ENCODE data around the gene MOB3A. TPM values are rescaled to one million over a fixed set of nuclear protein-coding genes. Genes with fewer than 3 reads are reported as not detected.

MOB3A gene
- polyA plus RNA-seq, 5 donors: 17.5 to 31.4 (median 24.1) TPM

DNA sequence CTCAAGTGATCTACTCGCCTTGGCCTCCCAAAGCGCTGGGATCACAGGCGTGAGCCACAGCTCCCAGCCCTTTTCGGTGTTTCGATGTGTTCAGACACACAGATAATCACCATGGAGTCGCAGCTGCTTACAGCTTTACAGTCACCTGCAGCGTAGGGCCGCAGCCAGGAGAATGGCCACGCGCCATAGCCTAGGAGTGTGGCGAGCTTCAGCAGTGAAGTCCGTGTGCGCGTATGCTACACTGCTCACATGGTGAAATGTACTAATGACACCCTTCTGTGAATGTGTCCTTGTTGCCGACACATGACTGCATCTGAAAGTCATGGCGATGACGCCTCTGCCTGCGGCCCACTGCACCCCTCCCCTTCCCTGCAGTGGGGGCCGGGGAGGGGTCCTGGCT lies 31.6 kb upstream of the MOB3A start:
- DNase-seq: no peak

DNA sequence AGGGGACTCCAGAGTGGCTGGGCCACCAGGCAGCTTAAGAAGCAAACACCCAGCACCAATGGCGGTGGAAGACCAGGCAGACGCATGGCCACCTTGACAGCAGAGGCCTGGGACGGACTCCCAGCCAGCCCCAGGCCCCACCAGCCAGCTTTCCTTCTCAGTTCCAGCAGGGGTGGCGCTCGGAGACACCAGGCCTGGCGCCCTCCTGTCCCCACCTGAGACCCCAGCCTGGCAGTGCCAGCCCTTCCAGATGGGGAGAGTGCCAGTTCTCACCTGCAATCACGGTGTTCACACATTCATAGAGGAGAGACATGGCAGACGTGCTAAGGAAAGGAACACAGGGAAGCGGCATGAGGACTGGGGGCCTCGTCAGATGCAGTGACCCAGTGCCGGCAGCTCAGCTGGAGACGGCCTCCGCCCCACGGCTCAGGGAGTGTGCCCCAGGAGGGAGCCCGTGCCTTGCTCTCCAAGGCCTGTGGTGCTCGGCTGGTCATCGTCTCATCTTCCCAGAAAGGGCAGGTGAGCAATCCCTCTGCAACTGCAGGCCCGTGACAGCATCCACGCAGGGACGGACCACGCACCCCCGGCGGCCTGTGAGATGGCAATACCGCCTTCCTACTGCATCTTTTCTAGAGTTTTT lies 30.9 kb upstream of the MOB3A start:
- no peak for DNase-seq

DNA sequence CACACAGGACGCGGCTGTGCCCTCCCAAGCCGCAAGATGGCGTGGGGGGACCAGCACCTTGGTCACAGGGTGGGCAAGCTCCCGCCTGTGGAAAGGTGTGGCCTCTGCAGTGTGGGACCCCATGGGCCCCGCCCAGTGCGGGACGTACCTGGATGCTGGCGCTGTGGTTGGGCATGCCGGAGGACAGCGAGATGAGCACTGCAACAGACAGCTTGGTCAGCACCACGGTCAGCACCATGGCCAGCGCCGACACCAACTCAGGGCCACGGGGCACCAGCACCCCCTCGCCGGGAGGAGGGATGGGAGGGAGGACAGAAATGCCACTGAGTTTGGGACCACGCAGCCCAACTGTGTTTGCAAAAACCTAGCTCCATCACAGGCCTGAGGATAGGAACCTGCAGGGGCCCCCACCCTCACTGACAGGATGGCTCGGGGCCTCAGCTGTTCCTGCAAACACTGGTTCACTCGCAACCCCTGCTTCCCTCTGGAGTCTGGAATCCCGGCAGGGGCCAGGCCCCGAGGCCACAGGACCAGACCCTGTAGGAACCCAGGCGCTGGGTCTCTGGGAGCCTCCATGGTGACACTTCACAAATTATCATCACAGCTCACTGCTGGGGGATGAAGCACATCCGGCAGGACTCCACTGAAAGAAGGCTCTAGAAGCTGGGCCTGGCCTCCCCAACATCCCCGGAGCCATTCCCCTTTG lies 27.7 kb upstream of the MOB3A start:
- no peak for DNase-seq

DNA sequence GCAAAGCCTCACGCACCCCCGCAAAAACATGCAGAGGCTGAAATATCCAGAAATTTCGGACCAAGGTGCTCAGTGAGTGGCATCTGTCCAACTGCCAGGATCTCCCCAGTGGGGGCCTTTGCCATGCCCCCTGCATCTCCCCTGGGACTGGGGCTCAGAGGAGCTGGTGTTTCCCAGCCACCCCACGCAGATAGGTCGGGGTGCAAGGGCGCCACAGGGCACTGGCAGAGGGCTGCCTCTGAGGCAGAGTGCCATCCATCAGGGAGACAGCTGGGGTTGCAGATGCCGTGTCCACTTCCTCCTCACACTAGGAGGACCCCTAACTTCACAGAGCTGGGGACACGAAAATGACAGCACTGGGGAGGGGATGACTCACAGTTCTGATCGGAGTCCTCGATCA lies 26.9 kb upstream of the MOB3A start:
- DNase-seq: no peak

DNA sequence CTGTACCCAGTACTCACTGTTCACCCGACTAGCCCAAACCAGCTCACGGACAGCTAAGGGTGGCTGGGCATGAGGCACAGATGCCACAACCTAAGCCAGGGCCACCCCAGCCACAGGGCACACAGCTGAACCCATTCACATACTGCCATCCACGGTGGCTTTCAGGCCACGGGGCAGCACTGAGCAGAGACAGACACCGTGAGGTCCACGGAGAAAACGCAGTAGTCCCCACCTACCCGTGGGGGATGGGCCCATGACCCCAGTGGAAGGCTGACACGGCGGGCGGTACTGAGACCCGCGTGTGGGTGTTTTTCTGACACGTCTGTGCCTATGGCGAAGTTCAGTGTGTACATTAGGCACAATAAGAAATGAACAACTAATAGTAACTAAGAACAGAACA lies 26.1 kb upstream of the MOB3A start:
- DNase-seq: no peak

DNA sequence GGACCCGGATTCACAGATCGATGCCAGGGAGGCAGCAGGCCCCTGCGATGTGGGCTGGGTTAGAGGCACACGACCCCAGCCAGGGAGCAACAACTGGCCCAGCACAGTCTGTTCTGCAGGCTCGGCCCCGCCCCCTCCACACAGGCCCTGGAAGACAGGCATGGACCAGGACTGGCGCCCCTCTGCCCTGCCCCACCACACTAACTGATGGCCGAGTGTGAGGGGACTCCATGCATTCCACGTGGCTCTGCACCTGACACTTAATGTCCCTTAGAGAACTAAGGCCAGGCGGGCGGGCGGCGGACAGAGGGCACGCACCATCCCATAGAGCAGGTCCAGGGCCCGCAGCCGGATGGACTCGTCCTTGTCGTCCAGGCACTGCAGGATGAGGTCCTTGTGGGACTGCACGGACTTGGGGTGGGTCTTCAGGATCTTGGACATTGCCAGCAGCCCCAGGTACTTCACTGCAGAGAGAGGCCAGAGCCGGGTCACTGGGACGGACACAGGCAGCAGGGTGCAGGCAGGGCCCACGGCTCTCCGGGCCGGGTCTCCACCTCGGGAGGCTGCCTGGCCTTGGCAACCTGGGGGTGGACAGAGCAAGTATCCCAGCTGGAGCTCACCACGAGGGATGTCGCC lies 25.4 kb upstream of the MOB3A start:
- no peak for DNase-seq

DNA sequence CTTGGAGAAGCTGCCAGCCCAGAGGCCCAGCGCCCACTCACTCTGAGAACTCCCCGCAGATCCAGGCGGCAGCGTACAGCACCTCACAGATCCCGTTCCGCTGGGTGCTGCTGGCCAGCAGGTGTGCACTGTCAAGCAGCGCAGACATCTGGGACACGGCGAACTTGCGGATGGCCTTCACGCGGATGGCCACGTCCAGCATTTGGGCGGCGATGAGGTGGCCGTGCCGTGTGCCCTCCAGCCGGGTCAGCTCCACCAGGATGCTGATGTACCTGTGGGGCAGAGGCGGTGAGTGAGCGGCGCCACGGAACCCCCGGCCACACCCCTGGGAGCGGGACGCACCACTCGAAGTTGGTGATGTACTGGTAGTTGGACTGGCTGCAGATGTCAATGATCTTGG lies 24.7 kb upstream of the MOB3A start:
- no peak for DNase-seq

DNA sequence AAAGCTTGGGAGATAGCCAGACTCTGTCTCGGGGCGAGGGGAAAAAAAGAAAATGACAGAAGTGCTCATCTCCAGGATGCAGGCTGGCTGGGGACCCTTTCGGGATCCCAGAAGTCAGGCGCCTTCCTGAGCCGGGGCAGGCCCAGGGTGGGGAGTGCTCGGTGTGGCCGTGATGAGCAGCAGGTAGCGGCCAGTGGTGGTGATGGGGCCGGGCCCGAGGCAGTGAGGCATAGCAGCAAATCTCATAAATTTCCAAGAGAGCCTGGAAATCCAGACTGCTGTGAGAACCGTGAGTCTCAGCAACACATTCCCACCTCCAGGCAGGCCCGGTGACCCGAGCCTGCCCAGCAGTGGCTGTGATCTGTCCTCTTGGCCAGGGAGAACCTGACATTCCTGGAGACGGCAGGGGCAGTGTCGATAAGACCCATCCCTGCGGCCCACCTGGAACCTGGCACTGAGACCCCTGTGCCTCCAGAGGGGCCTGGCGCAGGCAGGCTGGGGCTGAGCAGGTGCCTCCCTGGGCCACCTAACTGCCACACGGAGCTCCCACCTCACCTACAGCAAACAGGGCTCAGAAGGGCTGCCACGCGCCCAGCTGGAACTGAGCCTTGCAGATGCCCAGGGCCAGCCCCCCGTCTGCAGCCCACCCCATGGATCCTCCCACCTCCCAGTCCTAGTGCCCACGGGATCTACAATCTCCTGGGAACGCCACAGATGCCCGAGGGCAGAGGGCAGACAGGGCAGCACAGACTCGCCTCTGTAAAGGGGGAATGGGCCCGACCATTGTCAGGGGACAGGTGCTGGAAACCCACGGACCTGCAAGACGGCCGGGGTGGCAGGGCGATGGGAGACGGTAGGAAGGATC lies 24.0 kb upstream of the MOB3A start:
- DNase-seq: no peak

DNA sequence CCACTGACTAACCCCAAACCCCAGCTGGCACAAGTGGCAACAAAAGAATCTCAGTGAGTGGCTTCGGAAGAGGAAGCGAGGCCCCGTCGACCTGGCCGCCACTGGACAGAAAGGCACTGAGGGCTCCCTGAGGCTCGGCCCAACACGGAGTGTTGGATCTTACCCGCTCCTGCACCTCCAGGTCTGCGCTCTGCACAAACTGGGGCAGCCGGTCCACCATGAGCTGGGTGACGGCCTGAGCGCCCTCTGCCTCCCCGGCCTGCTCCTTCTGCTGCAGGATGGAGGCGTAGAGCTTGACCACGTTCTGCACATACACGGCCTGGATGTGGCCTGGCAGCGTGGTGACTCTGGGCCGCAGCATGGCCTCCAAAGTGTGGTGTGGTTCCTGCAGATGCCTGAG lies 22.3 kb upstream of the MOB3A start:
- no peak for DNase-seq

DNA sequence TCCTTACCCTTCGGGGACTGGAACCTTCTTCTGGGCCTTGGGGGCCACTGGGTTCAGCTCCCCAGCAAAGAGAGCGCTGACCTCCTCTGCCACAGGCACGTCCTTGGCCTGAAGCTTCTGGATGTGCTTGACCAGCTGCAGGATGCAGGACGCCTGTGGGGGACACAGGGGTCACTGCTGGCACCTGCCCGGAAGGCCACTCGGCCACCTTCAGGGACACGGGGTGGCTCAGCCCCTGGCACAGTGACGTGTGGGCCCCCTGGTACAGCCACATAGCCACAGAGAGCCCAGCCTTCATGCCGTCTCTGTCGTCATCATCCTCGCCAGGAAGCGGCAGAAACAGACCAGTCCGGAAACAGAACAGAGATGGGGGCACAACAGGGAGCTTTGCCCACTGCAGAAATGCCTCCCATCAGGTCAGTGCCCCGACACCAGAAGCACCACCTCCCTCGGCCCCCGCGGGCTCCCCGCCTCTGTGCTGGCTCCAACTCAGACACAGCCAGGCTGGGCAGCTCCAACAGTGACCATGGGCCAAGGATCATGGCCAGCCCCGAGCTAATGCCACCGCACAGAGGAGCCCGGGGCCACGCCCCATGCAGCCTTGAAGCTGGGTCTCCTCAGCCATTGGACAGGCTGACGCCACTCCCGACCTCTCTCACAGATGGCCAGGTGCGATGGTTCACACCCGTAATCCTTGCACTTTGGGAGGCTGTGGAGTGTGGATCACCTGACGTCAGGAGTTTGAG lies 21.3 kb upstream of the MOB3A start:
- no peak for DNase-seq

DNA sequence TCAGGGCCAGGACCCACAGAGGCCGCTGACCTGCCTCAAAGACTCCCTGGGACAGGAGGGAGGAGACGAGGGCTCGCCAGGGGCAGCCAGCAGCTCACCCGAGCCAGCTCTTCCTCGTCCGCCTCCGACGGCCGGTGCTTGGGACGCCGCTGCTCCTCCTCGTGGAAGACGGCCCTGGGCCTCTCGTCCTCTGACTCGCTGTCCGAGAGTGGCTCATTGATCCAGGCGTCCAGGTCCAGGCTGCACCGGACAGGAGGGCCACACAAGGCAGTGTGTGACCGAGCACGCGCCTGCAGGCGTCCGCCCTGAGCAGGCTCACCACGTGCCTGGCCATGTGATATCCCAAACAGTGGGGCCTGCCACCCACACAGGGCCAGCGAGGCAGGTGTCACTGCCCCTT lies 20.4 kb upstream of the MOB3A start:
- no peak for DNase-seq

DNA sequence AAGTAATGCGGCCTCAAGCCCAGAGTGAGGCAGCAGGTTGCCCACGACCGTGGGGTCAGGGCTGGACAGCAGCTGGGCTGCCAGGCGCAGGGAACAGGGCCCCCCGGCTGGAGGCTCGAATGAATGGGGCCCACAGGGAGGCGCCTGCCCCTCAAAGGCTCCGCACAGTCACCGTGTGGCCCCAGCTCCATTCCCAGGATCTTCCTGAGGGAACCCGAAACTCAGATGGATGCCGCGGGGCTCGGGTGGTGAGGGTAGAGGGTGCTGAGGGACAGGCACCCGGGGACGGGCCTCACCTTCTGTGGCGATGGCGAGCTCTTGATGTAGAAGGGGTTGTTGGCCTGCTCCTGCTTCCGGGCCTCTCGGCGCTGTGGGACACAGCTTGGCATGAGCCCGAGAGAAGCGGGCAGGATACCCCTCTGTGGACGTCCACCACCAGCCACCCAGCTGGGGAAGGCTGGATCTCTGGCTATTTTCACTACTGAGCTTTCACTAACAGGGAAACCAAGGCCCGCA lies 19.8 kb upstream of the MOB3A start:
- DNase-seq: no peak

DNA sequence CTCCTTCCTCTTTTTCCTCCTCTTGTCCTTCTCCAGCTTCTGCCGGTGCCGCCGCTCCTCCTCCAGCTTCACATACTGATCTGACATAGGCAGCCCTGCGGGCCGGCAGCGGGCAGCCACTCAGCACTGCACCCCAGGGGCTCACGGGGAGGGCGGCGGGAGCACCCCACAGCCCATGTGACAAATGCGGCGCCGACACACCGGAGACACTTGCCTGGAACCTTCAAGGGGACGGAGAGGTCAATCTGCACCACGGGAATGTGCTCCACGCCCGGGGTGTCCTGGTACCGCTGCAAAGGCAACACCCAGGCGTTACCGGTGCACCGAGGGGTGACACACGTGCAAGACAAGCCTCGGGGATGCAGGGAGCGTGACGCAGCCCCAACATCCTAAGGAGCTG lies 19.2 kb upstream of the MOB3A start:
- DNase-seq: no peak

DNA sequence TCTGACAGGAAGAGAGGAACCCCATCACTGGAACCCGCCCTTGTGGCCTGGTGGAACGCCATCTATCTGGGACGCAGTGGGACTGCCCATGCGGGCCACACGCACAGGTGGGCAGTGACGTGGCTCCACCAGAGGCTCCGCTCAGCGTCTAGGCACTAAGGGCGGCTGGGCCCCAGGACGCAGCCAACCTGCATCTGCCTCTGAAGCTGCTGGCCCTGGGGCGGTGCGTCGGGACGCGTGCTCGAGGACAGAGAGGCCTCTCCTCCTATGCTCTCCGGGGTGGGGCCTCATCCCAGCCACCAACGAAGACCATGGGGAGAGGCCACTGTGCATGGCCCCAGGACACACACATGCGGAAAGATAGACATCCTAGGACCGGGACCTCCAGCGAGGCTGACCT lies 18.7 kb upstream of the MOB3A start:
- DNase-seq: no peak

DNA sequence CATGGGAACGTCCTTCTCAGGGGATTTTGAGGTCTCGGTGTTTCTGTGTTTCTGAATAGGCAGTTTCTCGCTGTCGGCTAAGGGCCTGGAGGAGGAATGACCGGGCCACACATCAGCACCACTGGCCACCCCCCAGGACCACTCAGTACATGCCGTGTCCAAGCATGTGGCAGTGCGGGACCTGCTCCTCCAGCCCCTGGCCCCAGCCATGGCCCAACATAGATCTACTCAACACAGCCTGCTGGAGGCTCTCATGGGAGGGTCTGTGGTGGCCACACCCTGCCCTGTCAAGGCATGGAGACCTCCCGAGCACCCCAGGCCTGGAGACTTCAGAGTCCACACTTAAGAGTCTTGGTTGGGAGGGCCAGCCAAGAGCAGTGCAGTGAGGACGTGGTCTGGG lies 18.1 kb upstream of the MOB3A start:
- no peak for DNase-seq

DNA sequence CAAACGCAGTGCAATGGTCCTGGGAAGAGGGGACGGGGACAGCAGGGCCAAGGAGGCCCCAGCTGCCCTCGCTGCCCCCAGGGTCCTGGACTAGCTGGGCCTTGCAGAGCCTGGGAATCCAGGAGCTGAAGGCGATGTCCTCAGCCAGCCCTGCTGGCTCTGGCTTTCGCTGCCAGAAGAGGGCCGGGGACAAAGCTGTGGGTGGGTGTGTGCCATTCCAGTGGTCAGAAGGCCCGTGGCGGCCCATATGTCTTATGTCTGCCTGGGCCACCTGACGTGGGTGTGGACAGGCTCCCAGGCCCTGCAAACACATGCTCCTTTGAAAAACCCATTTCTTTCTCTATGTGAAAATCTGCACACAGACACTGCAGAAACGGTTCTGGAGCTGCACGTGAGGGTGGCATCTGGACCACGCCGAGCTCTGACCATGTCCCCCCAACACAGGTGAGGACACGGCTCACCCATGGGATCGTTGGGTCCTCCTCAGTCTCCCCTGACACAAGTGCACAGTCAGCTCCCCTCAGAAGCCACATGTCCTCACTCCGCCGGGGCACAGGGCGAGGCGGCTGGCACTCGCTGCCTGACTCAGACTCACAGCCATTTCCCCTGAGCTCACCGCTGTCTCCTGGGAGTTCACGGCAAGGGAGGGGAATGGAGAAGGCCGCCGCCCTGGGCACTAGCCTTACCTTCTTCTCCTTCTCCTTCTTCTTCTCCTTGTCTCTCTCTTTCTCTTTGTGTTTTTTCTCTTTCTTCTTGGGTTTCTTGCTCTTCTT lies 17.5 kb upstream of the MOB3A start:
- no peak for DNase-seq

DNA sequence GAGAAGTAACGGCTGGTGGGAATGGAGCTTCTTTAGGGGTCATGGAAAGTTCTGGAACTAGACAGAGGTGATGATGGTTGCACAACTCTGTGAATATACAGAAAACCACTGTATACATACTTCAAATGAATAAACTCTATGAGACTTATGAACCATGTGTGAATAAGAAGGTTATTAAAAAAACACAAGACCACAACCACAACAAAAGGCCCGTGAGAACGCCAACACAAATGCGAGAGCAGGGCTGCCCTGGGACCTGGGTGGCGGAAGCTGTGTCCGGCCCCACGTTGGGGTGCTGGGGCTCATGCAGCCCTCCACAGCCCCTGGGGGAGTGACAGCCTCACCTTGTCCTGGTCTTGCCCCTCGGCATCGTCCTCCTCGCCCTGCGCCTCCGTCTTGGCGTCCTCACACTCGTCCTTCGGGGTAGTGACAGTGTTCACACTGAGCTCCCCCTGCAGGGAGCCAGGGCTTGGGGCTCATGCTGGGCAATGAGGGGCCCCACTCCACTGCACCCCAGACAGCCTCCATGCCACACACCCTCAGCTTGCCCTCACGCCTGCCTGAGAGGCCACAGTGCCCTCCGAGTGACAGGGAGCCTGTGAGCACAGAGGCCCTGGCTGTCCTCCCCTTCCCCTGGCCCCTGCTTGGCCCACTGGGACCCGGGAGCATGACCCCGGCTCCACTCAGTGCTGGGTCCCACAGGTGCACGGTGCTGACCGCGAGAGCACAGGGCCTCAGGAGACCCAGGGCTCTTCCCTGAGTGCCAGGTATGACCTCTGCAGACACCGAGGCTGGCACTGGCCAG lies 16.6 kb upstream of the MOB3A start:
- DNase-seq: no peak

DNA sequence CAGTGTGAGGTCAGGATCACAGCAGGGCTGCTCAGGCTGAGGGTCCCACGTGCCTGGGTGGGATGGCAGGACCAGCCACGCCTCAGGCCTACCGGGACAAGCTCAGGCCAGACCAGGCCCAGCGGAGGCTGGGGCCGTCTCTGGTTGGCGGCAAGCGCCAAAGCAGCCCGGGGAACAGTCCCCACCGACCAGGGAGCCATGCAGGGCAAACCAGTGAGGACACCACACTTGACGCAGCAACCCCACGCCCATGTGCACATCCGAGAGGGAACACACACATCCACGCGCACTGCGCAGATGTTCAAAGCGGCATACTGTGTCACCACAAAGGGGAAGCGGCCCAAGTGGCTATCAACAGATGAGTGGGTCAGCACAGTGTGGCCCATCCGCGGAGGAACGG lies 15.8 kb upstream of the MOB3A start:
- DNase-seq: no peak

DNA sequence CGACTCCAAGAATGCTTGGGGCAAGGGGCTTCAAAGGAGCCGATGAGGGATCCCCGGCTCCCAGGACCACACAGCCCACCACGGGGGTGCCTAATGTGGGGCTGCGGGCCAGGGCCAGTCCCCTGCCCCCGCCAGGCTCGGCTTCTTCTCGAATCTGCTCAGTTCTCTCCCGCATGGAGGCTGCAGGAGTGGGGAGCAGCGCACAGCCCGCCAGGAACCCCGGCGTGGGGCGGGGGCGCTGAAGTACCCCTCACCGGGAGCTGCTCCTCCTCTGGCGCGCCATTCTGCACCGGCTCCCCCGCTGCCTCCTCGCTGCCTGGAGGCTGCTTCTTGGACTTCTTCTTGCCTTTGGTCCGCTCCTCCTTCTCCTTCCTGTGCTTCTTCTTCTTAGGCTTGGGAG lies 15.3 kb upstream of the MOB3A start:
- DNase-seq: no peak

DNA sequence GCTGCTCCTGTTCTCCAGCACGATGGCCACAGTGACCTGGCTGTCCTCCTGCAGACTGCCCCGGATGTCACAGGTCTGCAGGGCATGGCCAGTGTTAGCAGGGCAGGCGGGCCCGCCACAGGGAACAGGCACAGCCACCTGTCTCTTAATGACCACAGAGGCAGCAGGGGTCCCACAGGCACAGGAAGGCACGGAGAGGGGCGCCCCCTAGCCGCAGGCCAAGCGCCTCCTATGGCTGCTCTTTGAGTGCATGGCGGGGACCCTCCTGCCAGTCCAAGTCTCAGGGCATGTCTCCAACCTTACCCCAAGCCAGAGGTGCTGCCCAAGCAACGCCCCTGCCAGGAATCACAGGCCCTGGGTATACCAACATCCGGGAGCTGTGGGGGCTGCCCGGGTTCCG lies 14.7 kb upstream of the MOB3A start:
- no peak for DNase-seq
